Liver (tissue), 9 donors: Measurements from ENCODE around the gene EPGN. TPM values are rescaled to one million over a fixed set of nuclear protein-coding genes. Genes with fewer than 3 reads are reported as not detected.

Source experiments
- DNase-seq: peaks from one replicate; pipeline ENCODE4 v3.0.0-alpha.2; 2017; ENCODE audit warnings: low spot score
- H3K27ac ChIP-seq, 2 donors: one replicate each; pipeline ENCODE4 v1.7.0; 2013; ENCODE audit warnings: inconsistent platforms in 2 of 2, low read length in 2 of 2, control low read depth in 1 of 2, low read depth in 1 of 2, mild to moderate bottlenecking in 1 of 2
- H3K27me3 ChIP-seq, 4 donors: one replicate each; pipeline versions ENCODE4 v1.6.1 to v1.7.0; 2013; ENCODE audit warnings: low read length in 3 of 4, inconsistent platforms in 1 of 4, mild to moderate bottlenecking in 1 of 4, moderate library complexity in 1 of 4; ENCODE audit not compliant: control insufficient read depth in 4 of 4, insufficient read depth in 4 of 4
- H3K36me3 ChIP-seq, 4 donors: one replicate each; pipeline versions ENCODE4 v1.6.1 to v1.7.0; 2013; ENCODE audit warnings: low read length in 3 of 4, mild to moderate bottlenecking in 3 of 4, low read depth in 1 of 4, moderate library complexity in 1 of 4; ENCODE audit not compliant: control insufficient read depth in 4 of 4, insufficient read depth in 3 of 4
- H3K4me1 ChIP-seq, 4 donors: one replicate each; pipeline versions ENCODE4 v1.6.1 to v1.7.0; 2013; ENCODE audit warnings: low read length in 3 of 4, mild to moderate bottlenecking in 3 of 4, moderate library complexity in 1 of 4; ENCODE audit not compliant: control insufficient read depth in 4 of 4, insufficient read depth in 4 of 4
- H3K4me3 ChIP-seq, 3 donors: one replicate each; pipeline versions ENCODE4 v1.6.1 to v1.7.0; 2013; ENCODE audit warnings: low read length in 3 of 3, control low read depth in 1 of 3, low read depth in 1 of 3, mild to moderate bottlenecking in 1 of 3
- H3K9ac ChIP-seq, 2 donors: one replicate each; pipeline ENCODE4 v1.7.0; 2013; ENCODE audit warnings: low read length in 2 of 2, mild to moderate bottlenecking in 2 of 2, moderate library complexity in 2 of 2, control low read depth in 1 of 2, low read depth in 1 of 2
- H3K9me3 ChIP-seq, 4 donors: one replicate each; pipeline versions ENCODE4 v1.6.1 to v1.7.0; 2013; ENCODE audit warnings: low read length in 3 of 4; ENCODE audit not compliant: control insufficient read depth in 4 of 4
- EGR1 ChIP-seq, 2 donors: IDR thresholded peaks; 2 replicates each; pipeline ENCODE4 v1.6.1; 2016 to 2018; ENCODE audit warnings: antibody characterized with exemption in 2 of 2, low read depth in 2 of 2
- FOXA1 ChIP-seq: IDR thresholded peaks from 2 replicates; pipeline ENCODE4 v1.6.1; 2016; ENCODE audit warnings: antibody characterized with exemption
- FOXA2 ChIP-seq: IDR thresholded peaks from 2 replicates; pipeline ENCODE4 v1.6.1; 2016; ENCODE audit warnings: antibody characterized with exemption
- HNF4A ChIP-seq, 2 donors: conservative IDR thresholded peaks; 2 replicates each; pipeline ENCODE4 v1.6.1; 2016; ENCODE audit warnings: antibody characterized with exemption in 2 of 2, mild to moderate bottlenecking in 2 of 2
- HNF4G ChIP-seq: IDR thresholded peaks from 2 replicates; pipeline ENCODE4 v1.6.1; 2016; ENCODE audit warnings: antibody characterized with exemption
- NR2F2 ChIP-seq: IDR thresholded peaks from 2 replicates; pipeline ENCODE4 v1.6.1; 2016; ENCODE audit warnings: antibody characterized with exemption
- RAD21 ChIP-seq, 2 donors: IDR thresholded peaks; 2 replicates each; pipeline ENCODE4 v1.6.1; 2016; ENCODE audit warnings: antibody characterized with exemption in 2 of 2, mild to moderate bottlenecking in 2 of 2
- RXRA ChIP-seq, 2 donors: IDR thresholded peaks; 2 replicates each; pipeline ENCODE4 v1.6.1; 2017 to 2018; ENCODE audit warnings: antibody characterized with exemption in 2 of 2, mild to moderate bottlenecking in 1 of 2
- SP1 ChIP-seq: IDR thresholded peaks from 2 replicates; pipeline ENCODE4 v1.6.1; 2018; ENCODE audit warnings: antibody characterized with exemption, mild to moderate bottlenecking
- polyA plus RNA-seq, 2 donors: library from polyadenylated mRNA; stranded (reverse) in 1 of 2; unstranded in 1 of 2; fragments of 200-250 nt in 1 of 2; fragments of >200 nt in 1 of 2; fragmentation: Nextera tagmentation in 1 of 2; extraction: Ambion mirVana in 1 of 2; gene quantifications; one replicate each; pipeline versions ENCODE4 v1.2.1 to v1.2.3, GENCODE V29; 2013 to 2015
- total RNA-seq, 2 donors: library from RNA; depleted of rRNA; stranded (reverse); fragments of >200 nt; gene quantifications; one replicate each; pipeline ENCODE4 v1.2.3, GENCODE V29; 2014
- TF ChIP-seq, protein P1 (sequence below): IDR thresholded peaks from 2 replicates; pipeline ENCODE4 v1.6.1; 2016; ENCODE audit warnings: antibody characterized with exemption, mild to moderate bottlenecking
- TF ChIP-seq, protein P2 (sequence below): fragments of 150-350 bp; IDR thresholded peaks from 2 replicates; pipeline ENCODE4 v1.5.1; 2017; ENCODE audit warnings: improper control_type of control experiment, low read depth, low read length; ENCODE audit not compliant: missing input control
- TF ChIP-seq, protein P3 (sequence below): IDR thresholded peaks from 2 replicates; pipeline ENCODE4 v1.6.1; 2016; ENCODE audit warnings: antibody characterized with exemption
- TF ChIP-seq, protein P4 (sequence below): IDR thresholded peaks from 2 replicates; pipeline ENCODE4 v1.6.1; 2016; ENCODE audit warnings: antibody characterized with exemption
- donor health status: healthy.
- donor health status: healthy.
- donor health status: healthy.
- donor health status: healthy.
- donor health status: healthy.

Gene EPGN
- total and polyA plus RNA-seq, 4 donors: 0.09 to 0.75 TPM; not detected in 2

GRCh38 chr4:74287164-74287563 is 21.1 kb upstream of the EPGN start (continued):
- TF ChIP-seq, protein P1, sequence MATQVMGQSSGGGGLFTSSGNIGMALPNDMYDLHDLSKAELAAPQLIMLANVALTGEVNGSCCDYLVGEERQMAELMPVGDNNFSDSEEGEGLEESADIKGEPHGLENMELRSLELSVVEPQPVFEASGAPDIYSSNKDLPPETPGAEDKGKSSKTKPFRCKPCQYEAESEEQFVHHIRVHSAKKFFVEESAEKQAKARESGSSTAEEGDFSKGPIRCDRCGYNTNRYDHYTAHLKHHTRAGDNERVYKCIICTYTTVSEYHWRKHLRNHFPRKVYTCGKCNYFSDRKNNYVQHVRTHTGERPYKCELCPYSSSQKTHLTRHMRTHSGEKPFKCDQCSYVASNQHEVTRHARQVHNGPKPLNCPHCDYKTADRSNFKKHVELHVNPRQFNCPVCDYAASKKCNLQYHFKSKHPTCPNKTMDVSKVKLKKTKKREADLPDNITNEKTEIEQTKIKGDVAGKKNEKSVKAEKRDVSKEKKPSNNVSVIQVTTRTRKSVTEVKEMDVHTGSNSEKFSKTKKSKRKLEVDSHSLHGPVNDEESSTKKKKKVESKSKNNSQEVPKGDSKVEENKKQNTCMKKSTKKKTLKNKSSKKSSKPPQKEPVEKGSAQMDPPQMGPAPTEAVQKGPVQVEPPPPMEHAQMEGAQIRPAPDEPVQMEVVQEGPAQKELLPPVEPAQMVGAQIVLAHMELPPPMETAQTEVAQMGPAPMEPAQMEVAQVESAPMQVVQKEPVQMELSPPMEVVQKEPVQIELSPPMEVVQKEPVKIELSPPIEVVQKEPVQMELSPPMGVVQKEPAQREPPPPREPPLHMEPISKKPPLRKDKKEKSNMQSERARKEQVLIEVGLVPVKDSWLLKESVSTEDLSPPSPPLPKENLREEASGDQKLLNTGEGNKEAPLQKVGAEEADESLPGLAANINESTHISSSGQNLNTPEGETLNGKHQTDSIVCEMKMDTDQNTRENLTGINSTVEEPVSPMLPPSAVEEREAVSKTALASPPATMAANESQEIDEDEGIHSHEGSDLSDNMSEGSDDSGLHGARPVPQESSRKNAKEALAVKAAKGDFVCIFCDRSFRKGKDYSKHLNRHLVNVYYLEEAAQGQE: no peak
- no peak for TF ChIP-seq RAD21 (IDR thresholded peaks at IDR 0.05)
- TF ChIP-seq HNF4A (conservative IDR thresholded peaks at IDR 0.05): no peak
- TF ChIP-seq, protein P2, sequence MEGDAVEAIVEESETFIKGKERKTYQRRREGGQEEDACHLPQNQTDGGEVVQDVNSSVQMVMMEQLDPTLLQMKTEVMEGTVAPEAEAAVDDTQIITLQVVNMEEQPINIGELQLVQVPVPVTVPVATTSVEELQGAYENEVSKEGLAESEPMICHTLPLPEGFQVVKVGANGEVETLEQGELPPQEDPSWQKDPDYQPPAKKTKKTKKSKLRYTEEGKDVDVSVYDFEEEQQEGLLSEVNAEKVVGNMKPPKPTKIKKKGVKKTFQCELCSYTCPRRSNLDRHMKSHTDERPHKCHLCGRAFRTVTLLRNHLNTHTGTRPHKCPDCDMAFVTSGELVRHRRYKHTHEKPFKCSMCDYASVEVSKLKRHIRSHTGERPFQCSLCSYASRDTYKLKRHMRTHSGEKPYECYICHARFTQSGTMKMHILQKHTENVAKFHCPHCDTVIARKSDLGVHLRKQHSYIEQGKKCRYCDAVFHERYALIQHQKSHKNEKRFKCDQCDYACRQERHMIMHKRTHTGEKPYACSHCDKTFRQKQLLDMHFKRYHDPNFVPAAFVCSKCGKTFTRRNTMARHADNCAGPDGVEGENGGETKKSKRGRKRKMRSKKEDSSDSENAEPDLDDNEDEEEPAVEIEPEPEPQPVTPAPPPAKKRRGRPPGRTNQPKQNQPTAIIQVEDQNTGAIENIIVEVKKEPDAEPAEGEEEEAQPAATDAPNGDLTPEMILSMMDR: no peak

DNA sequence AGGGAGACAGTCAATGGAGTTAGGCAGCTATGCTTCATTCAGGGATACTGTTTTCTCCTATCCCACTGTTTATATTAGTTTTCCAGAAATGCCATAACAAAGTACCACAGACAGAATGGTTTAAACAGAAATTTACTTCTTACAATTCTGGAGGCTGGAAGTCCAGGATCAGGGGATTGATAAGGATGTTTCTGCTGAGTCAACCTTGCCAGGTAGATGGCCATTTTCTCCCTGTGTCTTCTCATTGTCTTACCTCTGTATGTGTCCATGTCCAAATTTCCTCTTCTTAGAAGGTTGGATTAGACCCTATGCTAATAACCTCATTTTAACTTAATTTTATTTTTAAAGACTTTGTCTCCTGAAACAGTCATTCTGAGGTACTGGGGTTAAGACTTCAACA is 20.5 kb upstream of the EPGN start:
- Histone ChIP-seq H3K4me1 (no peaks in the 10 kb centered on the region), H3K27me3 (no peaks in the 10 kb centered on the region), H3K9ac (no peak overlapping the region), H3K27ac (no peak overlapping the region), H3K4me3 (no peak overlapping the region), H3K36me3 (peaks cover 0 to 3% (median under 1%) of the 10 kb centered on the region in 4 donors), H3K9me3 (no peaks in the 10 kb centered on the region)
- TF ChIP-seq EGR1 (IDR thresholded peaks at IDR 0.05; ENCODE audit: low read depth in 2 of 2) (no peak), HNF4G (no peak), FOXA2 (no peak), NR2F2 (no peak), RXRA (IDR thresholded peaks at IDR 0.05) (no peak), FOXA1 (no peak), HNF4A (conservative IDR thresholded peaks at IDR 0.05) (no peak), SP1 (no peak)
- TF ChIP-seq, protein P3, sequence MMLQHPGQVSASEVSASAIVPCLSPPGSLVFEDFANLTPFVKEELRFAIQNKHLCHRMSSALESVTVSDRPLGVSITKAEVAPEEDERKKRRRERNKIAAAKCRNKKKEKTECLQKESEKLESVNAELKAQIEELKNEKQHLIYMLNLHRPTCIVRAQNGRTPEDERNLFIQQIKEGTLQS: no peak
- TF ChIP-seq, protein P2: no peak
- TF ChIP-seq, protein P4, sequence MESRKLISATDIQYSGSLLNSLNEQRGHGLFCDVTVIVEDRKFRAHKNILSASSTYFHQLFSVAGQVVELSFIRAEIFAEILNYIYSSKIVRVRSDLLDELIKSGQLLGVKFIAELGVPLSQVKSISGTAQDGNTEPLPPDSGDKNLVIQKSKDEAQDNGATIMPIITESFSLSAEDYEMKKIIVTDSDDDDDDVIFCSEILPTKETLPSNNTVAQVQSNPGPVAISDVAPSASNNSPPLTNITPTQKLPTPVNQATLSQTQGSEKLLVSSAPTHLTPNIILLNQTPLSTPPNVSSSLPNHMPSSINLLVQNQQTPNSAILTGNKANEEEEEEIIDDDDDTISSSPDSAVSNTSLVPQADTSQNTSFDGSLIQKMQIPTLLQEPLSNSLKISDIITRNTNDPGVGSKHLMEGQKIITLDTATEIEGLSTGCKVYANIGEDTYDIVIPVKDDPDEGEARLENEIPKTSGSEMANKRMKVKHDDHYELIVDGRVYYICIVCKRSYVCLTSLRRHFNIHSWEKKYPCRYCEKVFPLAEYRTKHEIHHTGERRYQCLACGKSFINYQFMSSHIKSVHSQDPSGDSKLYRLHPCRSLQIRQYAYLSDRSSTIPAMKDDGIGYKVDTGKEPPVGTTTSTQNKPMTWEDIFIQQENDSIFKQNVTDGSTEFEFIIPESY: no peak
- DNase-seq: no peak
